KMS-11 (cell line): ENCODE results near the gene FSIP1.

ENCODE experiments used
- H2AFZ ChIP-seq: fragments of 200-600 bp; sonication (generic); 2 replicates; pipeline ENCODE4 v1.6.1; 2016; ENCODE audit warnings: antibody characterized with exemption, mixed run types, low read depth
- H3K27ac ChIP-seq: fragments of 200-600 bp; sonication (generic); 2 replicates; pipeline ENCODE4 v1.6.1; 2016; ENCODE audit warnings: mild to moderate bottlenecking, mixed run types
- H3K27me3 ChIP-seq: fragments of 200-600 bp; sonication (generic); 2 replicates; pipeline ENCODE4 v1.6.1; 2017; ENCODE audit warnings: mild to moderate bottlenecking, low read depth, mixed run types, moderate library complexity; ENCODE audit not compliant: insufficient read depth
- H3K36me3 ChIP-seq: fragments of 200-600 bp; sonication (generic); 2 replicates; pipeline ENCODE4 v1.6.1; 2017; ENCODE audit warnings: mild to moderate bottlenecking, mixed run types; ENCODE audit not compliant: insufficient read depth
- H3K4me1 ChIP-seq: fragments of 200-600 bp; sonication (generic); 2 replicates; pipeline ENCODE4 v1.6.1; 2016; ENCODE audit warnings: mild to moderate bottlenecking, low read depth, mixed run types; ENCODE audit not compliant: poor library complexity, severe bottlenecking
- H3K4me2 ChIP-seq: fragments of 200-600 bp; sonication (generic); 2 replicates; pipeline ENCODE4 v1.7.0; 2016; ENCODE audit warnings: mild to moderate bottlenecking, mixed run types
- H3K4me3 ChIP-seq: fragments of 200-600 bp; sonication (generic); IDR thresholded peaks from 2 replicates; pipeline ENCODE4 v1.6.1; 2017; ENCODE audit warnings: low read depth, low read length, mixed read lengths; ENCODE audit not compliant: insufficient read depth
- H3K79me2 ChIP-seq: fragments of 200-600 bp; sonication (generic); 2 replicates; pipeline ENCODE4 v1.6.1; 2016; ENCODE audit warnings: low read depth, mixed run types; ENCODE audit not compliant: insufficient read depth
- H3K9ac ChIP-seq: fragments of 200-600 bp; sonication (generic); 2 replicates; pipeline ENCODE4 v1.6.1; 2016; ENCODE audit warnings: mild to moderate bottlenecking, mixed run types
- H4K20me1 ChIP-seq: fragments of 200-600 bp; sonication (generic); 2 replicates; pipeline ENCODE4 v1.6.1; 2016; ENCODE audit warnings: mild to moderate bottlenecking, mixed run types; ENCODE audit not compliant: insufficient read depth
- TF ChIP-seq, protein P1 (sequence below): fragments of 200-600 bp; sonication (generic); conservative IDR thresholded peaks from 2 replicates; pipeline ENCODE4 v1.6.1; 2017; ENCODE audit warnings: low read depth, mild to moderate bottlenecking, antibody characterized with exemption, low read length, moderate library complexity, mixed read lengths

Gene FSIP1

DNA sequence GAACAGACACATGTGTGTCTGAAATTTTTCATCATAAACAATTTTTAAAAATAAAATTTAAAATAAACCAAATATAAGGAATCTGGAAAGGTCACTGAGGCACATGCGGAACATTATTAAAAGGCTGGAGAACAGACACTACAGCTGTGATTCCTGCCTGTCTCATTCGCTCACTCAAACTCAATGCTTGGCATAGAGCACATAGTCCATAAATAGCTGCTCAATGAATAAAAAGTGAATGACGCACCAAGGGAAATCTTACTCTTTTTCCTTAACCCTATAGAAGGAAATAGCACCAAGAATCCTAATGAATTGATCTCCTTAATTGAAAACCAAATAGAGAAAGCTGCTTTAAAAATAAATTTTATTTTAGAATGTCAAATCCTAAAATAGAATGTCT, 98.4 kb downstream of the FSIP1 start:
- Histone ChIP-seq H3K4me3 (no peak overlapping the region), H3K9ac (no peak overlapping the region), H3K27ac (no peak overlapping the region), H3K27me3 (no peaks in the 10 kb centered on the region), H4K20me1 (no peaks in the 10 kb centered on the region), H3K36me3 (no peaks in the 10 kb centered on the region), H3K4me2 (no peak overlapping the region), H3K79me2 (no peaks in the 10 kb centered on the region), H2AFZ (no peak overlapping the region), H3K4me1 (no peaks in the 10 kb centered on the region)
- TF ChIP-seq, protein P1, sequence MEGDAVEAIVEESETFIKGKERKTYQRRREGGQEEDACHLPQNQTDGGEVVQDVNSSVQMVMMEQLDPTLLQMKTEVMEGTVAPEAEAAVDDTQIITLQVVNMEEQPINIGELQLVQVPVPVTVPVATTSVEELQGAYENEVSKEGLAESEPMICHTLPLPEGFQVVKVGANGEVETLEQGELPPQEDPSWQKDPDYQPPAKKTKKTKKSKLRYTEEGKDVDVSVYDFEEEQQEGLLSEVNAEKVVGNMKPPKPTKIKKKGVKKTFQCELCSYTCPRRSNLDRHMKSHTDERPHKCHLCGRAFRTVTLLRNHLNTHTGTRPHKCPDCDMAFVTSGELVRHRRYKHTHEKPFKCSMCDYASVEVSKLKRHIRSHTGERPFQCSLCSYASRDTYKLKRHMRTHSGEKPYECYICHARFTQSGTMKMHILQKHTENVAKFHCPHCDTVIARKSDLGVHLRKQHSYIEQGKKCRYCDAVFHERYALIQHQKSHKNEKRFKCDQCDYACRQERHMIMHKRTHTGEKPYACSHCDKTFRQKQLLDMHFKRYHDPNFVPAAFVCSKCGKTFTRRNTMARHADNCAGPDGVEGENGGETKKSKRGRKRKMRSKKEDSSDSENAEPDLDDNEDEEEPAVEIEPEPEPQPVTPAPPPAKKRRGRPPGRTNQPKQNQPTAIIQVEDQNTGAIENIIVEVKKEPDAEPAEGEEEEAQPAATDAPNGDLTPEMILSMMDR = no peak

DNA sequence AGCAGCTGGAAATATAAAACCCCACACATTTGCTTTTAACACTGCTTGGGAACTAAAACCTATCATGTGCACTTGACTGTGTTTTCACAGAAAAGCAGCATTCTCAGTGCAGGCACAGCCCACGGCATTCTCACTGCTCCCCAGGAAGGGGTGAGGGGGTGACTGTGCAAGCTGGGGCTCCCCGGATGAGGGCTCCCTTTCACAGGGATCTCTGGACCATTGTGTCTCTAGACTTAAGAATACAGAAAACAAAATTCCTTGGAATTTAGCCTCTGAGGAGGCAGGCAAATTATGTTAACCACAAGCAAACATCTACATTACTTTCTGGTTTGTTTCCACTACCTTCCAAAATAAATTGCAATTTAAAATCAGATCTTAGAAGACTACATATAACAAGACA, 100.3 kb downstream of the FSIP1 start:
- Histone ChIP-seq H3K9ac (no peak overlapping the region), H2AFZ (no peak overlapping the region), H3K27me3 (no peaks in the 10 kb centered on the region), H3K27ac (no peak overlapping the region), H4K20me1 (no peaks in the 10 kb centered on the region), H3K4me3 (no peak overlapping the region), H3K79me2 (no peaks in the 10 kb centered on the region), H3K4me1 (no peaks in the 10 kb centered on the region), H3K4me2 (no peak overlapping the region), H3K36me3 (no peaks in the 10 kb centered on the region)
- TF ChIP-seq, protein P1 = no peak

DNA sequence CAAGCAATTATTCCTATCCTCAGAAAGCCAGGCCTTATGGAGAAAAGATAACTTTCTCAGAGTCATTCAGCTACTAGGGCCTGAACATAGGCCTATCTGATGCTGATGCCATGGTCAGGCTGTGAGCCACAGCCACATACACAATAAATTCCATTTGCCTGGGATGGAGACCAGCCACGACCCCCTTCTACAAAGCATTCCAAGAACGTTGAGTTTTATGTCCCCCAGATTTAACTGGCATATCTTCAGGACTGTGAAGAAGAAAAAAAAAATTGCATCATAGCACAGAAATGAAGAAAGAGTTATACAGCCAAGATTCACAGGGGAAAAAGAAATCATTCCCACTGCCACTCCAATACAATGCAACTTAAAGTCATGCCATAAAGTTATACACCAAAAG, 101.8 kb downstream of the FSIP1 start:
- no peaks in the 10 kb centered on the region for H4K20me1 ChIP-seq
- H3K79me2 ChIP-seq = no peaks in the 10 kb centered on the region
- TF ChIP-seq, protein P1 = no peak
- no peaks in the 10 kb centered on the region for H3K4me1 ChIP-seq
- no peak overlapping the region for H3K9ac ChIP-seq
- no peaks in the 10 kb centered on the region for H3K36me3 ChIP-seq
- no peak overlapping the region for H3K4me2 ChIP-seq
- H3K27me3 ChIP-seq = no peaks in the 10 kb centered on the region
- H2AFZ ChIP-seq = no peak overlapping the region
- no peak overlapping the region for H3K27ac ChIP-seq
- no peak overlapping the region for H3K4me3 ChIP-seq

DNA sequence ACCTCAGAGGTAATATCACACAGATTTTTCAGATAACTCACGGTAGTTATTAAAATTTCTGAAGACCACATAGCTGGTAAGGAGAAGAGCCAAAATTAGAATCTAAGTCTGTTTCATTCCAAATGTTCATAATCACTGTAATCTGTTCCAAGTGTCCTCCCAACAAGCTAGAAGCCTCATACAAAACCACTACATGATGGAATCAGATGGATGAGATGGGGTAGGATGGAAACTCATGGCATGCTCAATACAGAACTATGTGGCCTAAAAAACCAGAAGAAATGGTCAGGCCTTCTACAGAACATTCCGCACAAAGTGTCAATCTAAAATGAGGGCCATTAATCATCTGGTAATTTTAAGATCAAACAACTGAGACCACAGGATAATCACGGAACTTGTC, 110.0 kb downstream of the FSIP1 start:
- H3K79me2 ChIP-seq = no peaks in the 10 kb centered on the region
- no peak overlapping the region for H2AFZ ChIP-seq
- H3K27me3 ChIP-seq = no peaks in the 10 kb centered on the region
- no peaks in the 10 kb centered on the region for H4K20me1 ChIP-seq
- no peak overlapping the region for H3K4me2 ChIP-seq
- no peak overlapping the region for H3K4me3 ChIP-seq
- H3K4me1 ChIP-seq = no peaks in the 10 kb centered on the region
- no peak overlapping the region for H3K27ac ChIP-seq
- TF ChIP-seq, protein P1 = no peak
- H3K36me3 ChIP-seq = no peaks in the 10 kb centered on the region
- H3K9ac ChIP-seq = no peak overlapping the region

DNA sequence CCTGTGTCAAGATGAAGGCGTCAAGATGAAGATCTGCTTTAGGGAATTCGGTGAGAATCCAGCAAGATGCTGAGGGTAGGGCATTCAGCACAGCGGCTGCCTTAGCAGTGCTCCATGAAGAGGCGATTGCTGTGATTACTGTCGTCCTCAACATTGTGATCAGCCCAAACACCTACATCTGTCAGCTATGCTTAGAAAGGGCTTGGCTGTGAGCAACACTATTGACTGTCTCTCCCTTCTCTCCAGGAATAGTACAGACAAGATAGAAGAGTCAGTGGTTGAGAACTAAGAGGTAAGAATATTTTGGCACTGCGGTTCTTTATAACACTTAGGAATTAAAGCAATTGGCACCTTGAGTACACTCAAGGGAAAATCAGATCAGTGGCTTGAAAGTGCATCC, 110.5 kb downstream of the FSIP1 start:
- H3K36me3 ChIP-seq = no peaks in the 10 kb centered on the region
- no peaks in the 10 kb centered on the region for H3K79me2 ChIP-seq
- no peak overlapping the region for H3K27ac ChIP-seq
- no peaks in the 10 kb centered on the region for H4K20me1 ChIP-seq
- no peaks in the 10 kb centered on the region for H3K4me1 ChIP-seq
- H2AFZ ChIP-seq = no peak overlapping the region
- H3K4me2 ChIP-seq = no peak overlapping the region
- TF ChIP-seq, protein P1 = no peak
- no peak overlapping the region for H3K4me3 ChIP-seq
- no peak overlapping the region for H3K9ac ChIP-seq
- no peaks in the 10 kb centered on the region for H3K27me3 ChIP-seq
